ENCODE measurements around the gene ASAH2B. TPM values are rescaled to one million over a fixed set of nuclear protein-coding genes. Genes with fewer than 3 reads are reported as not detected.

ASAH2B gene
- total and polyA plus RNA-seq, 2 of the 13 experiments (the other 11 are each of a cell fraction or from before 2014, with no cell fraction given), result 4.2 to 4.6 TPM

DNA sequence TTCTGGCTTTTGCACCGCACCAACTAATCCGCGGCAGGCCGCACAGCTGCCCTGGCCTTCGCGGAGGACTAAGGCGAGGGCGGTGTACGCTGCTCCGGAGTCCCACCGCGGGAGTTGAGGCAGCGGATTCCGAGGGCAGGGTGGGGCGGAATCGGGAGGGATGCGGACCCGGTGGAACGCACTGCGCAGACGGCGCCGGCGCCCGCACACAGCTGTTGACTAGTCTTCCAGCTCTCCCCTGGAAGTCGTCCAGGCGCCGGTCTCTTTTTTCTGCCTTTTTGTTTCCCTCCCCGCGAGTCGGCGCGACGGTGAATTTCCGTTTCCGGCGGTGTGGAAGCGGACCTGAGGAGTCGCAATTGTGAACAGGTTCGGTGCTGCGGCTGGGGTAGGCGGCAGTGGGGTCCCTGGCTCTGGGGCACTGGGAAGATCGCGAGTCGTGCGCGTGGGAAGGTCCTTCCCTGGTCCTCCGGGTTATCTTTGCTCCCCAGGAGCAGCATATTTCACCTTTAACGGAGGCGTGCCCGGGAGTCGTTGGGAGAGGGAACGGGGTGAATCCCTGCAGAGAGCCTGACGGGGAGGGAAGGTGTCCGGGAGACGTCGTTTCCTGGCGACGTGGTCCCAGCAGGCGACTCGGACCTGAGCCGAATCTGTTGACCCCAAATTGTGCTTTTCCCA lies at the start of gene ASAH2B (continued):
- TF ChIP-seq KDM2A (CRISPR knock-in tag; IDR thresholded peaks at IDR 0.05; ENCODE audit: borderline replicate concordance, low read depth) (peak; percentile 84; the same call in 1 of the 2 replicates), FOXP1 (IDR thresholded peaks at IDR 0.05) (no peak), FOXP1 (CRISPR knock-in tag; IDR thresholded peaks at IDR 0.05) (no peak), JUNB (CRISPR knock-in tag; IDR thresholded peaks at IDR 0.05; ENCODE audit: borderline replicate concordance) (peak; percentile 26; the same call in 1 of the 2 replicates), MXD1 (CRISPR knock-in tag; IDR thresholded peaks at IDR 0.05) (0 out of 2 replicates have a peak, but pooled peaks have one; percentile 49), ZNF335 (CRISPR knock-in tag; IDR thresholded peaks at IDR 0.05) (no peak), ZSCAN29 (CRISPR knock-in tag; conservative IDR thresholded peaks at IDR 0.05) (no peak), HNRNPH1 (optimal IDR thresholded peaks at IDR 0.05; ENCODE audit: low read depth, low read length) (peak; percentile 49), ZNF747 (CRISPR knock-in tag; IDR thresholded peaks at IDR 0.05; ENCODE audit: borderline replicate concordance) (0 out of 2 replicates have a peak, but pooled peaks have one; percentile 79), ZBTB10 (CRISPR knock-in tag; IDR thresholded peaks at IDR 0.05; ENCODE audit: borderline replicate concordance) (no peak), ZNF556 (CRISPR knock-in tag; IDR thresholded peaks at IDR 0.05; ENCODE audit: borderline replicate concordance) (no peak), FOXC1 (CRISPR knock-in tag; IDR thresholded peaks at IDR 0.05; ENCODE audit: borderline replicate concordance) (no peak; the same call in 1 of the 2 replicates), ZNF362 (CRISPR knock-in tag; IDR thresholded peaks at IDR 0.05; ENCODE audit: borderline replicate concordance) (peak; percentile 78; the same call in 1 of the 2 replicates), ZNF652 (CRISPR knock-in tag; IDR thresholded peaks at IDR 0.05; ENCODE audit: borderline replicate concordance, low read depth) (no peak), ZFP36 (IDR thresholded peaks at IDR 0.05; ENCODE audit: borderline replicate concordance, low read depth, low read length, partially characterized antibody) (no peak), SALL1 (CRISPR knock-in tag; IDR thresholded peaks at IDR 0.05) (peak; percentile 41), ZNF501 (CRISPR knock-in tag; IDR thresholded peaks at IDR 0.05) (peak; percentile 73)
- TF ChIP-seq, protein P1, sequence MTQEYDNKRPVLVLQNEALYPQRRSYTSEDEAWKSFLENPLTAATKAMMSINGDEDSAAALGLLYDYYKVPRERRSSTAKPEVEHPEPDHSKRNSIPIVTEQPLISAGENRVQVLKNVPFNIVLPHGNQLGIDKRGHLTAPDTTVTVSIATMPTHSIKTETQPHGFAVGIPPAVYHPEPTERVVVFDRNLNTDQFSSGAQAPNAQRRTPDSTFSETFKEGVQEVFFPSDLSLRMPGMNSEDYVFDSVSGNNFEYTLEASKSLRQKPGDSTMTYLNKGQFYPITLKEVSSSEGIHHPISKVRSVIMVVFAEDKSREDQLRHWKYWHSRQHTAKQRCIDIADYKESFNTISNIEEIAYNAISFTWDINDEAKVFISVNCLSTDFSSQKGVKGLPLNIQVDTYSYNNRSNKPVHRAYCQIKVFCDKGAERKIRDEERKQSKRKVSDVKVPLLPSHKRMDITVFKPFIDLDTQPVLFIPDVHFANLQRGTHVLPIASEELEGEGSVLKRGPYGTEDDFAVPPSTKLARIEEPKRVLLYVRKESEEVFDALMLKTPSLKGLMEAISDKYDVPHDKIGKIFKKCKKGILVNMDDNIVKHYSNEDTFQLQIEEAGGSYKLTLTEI (CRISPR knock-in tag; conservative IDR thresholded peaks at IDR 0.05), result no peak
- TF ChIP-seq, protein P2, sequence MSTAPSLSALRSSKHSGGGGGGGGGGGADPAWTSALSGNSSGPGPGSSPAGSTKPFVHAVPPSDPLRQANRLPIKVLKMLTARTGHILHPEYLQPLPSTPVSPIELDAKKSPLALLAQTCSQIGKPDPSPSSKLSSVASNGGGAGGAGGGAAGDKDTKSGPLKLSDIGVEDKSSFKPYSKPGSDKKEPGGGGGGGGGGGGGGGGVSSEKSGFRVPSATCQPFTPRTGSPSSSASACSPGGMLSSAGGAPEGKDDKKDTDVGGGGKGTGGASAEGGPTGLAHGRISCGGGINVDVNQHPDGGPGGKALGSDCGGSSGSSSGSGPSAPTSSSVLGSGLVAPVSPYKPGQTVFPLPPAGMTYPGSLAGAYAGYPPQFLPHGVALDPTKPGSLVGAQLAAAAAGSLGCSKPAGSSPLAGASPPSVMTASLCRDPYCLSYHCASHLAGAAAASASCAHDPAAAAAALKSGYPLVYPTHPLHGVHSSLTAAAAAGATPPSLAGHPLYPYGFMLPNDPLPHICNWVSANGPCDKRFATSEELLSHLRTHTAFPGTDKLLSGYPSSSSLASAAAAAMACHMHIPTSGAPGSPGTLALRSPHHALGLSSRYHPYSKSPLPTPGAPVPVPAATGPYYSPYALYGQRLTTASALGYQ (CRISPR knock-in tag; IDR thresholded peaks at IDR 0.05), result 0 out of 2 replicates have a peak, but pooled peaks have one; percentile 38
- TF ChIP-seq, protein P3, sequence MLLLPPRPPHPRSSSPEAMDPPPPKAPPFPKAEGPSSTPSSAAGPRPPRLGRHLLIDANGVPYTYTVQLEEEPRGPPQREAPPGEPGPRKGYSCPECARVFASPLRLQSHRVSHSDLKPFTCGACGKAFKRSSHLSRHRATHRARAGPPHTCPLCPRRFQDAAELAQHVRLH (CRISPR knock-in tag; IDR thresholded peaks at IDR 0.05; ENCODE audit: borderline replicate concordance, low read depth), result peak; percentile 50; the same call in 1 of the 2 replicates

Measured in HepG2 (cell line).